SK-N-SH (cell line): ENCODE data around the gene IDI2. TPM values are rescaled to one million over a fixed set of nuclear protein-coding genes. Genes with fewer than 3 reads are reported as not detected.
A peak's percentile ranks its signal among the peaks of the same experiment; 100 is the strongest.

ENCODE experiments used
- CTCF ChIA-PET: fragments of 300-600, 350-600 bp; formaldehyde crosslinking; extraction: SDS; loops from one replicate; lab custom pipeline; 2021; lab: Yijun Ruan, JAX
- POLR2A ChIA-PET: fragments of 350-600 bp; sonication (Branson Sonifier 250); formaldehyde crosslinking; extraction: SDS; loops from one replicate; lab custom pipeline; 2020; ENCODE audit warnings: antibody characterized with exemption, inconsistent platforms; lab: Yijun Ruan, JAX
- DNase-seq: peaks from one replicate; pipeline ENCODE4 v3.0.0; 2012
- H2AFZ ChIP-seq: fragments of 200-600 bp; sonication (generic); 2 replicates; pipeline ENCODE4 v1.8.1; 2016; ENCODE audit warnings: antibody characterized with exemption, mild to moderate bottlenecking, low read depth
- H3F3A ChIP-seq: fragments of 200-600 bp; sonication (generic); replicated peaks from 2 replicates; pipeline ENCODE3; 2016; ENCODE audit warnings: antibody characterized with exemption, mild to moderate bottlenecking; ENCODE audit not compliant: insufficient read depth
- H3K27ac ChIP-seq, 2 experiments: fragments of 200-500 bp in 1 of 2; fragments of 200-600 bp in 1 of 2; sonication (Bioruptor generic) in 1 of 2; sonication (generic), shearing (Covaris generic) in 1 of 2; 2 replicates each; pipeline versions ENCODE4 v1.5.1 to v1.6.1; 2014 to 2016; ENCODE audit warnings: low read depth in 2 of 2, inconsistent platforms in 1 of 2, low read length in 1 of 2, mild to moderate bottlenecking in 1 of 2, mixed read lengths in 1 of 2
- H3K27me3 ChIP-seq: fragments of 200-600 bp; sonication (generic), shearing (Covaris generic); 2 replicates; pipeline ENCODE4 v1.6.1; 2016; ENCODE audit warnings: mixed run types; ENCODE audit not compliant: insufficient read depth
- H3K36me3 ChIP-seq, 2 experiments: fragments of 200-500 bp in 1 of 2; fragments of 200-600 bp in 1 of 2; sonication (Bioruptor generic) in 1 of 2; sonication (generic) in 1 of 2; replicated peaks in 1 of 2; 2 replicates each; pipeline versions ENCODE3 to v1.5.1; 2014 to 2016; ENCODE audit warnings: low read length in 1 of 2, mild to moderate bottlenecking in 1 of 2; ENCODE audit not compliant: insufficient read depth in 2 of 2, control insufficient read depth in 1 of 2
- H3K4me1 ChIP-seq, 2 experiments: fragments of 200-500 bp in 1 of 2; fragments of 200-600 bp in 1 of 2; sonication (Bioruptor generic) in 1 of 2; sonication (generic), shearing (Covaris generic) in 1 of 2; 2 replicates each; pipeline versions ENCODE4 v1.5.1 to v1.6.1; 2014 to 2016; ENCODE audit warnings: low read depth in 1 of 2, low read length in 1 of 2, mixed run types in 1 of 2; ENCODE audit not compliant: insufficient read depth in 2 of 2, control insufficient read depth in 1 of 2
- H3K4me2 ChIP-seq: fragments of 200-600 bp; sonication (generic), shearing (Covaris generic); 2 replicates; pipeline ENCODE4 v1.6.1; 2017; ENCODE audit warnings: mixed run types
- H3K4me3 ChIP-seq, 2 experiments: fragments of 200-500 bp in 1 of 2; fragments of 200-600 bp in 1 of 2; sonication (Bioruptor generic) in 1 of 2; sonication (generic), shearing (Covaris generic) in 1 of 2; 2 replicates each; pipeline versions ENCODE4 v1.5.1 to v1.8.1; 2014 to 2016; ENCODE audit warnings: low read depth in 2 of 2, inconsistent platforms in 1 of 2, low read length in 1 of 2, mild to moderate bottlenecking in 1 of 2, mixed read lengths in 1 of 2, moderate library complexity in 1 of 2
- H3K79me2 ChIP-seq: fragments of 200-600 bp; sonication (generic); 2 replicates; pipeline ENCODE4 v1.8.1; 2017; ENCODE audit warnings: mild to moderate bottlenecking; ENCODE audit not compliant: insufficient read depth
- H3K9ac ChIP-seq: fragments of 200-600 bp; sonication (generic); 2 replicates; pipeline ENCODE4 v1.6.1; 2017; ENCODE audit warnings: mixed run types
- H3K9me2 ChIP-seq: fragments of 200-600 bp; sonication (generic); 2 replicates; pipeline ENCODE4 v1.6.1; 2017; ENCODE audit warnings: mixed run types
- H3K9me3 ChIP-seq: fragments of 200-600 bp; sonication (generic); 2 replicates; pipeline ENCODE4 v1.6.1; 2017; ENCODE audit warnings: mixed run types, mild to moderate bottlenecking, moderate library complexity
- H4K20me1 ChIP-seq: fragments of 200-600 bp; sonication (generic); 2 replicates; pipeline ENCODE4 v1.6.1; 2017; ENCODE audit warnings: mild to moderate bottlenecking, mixed run types; ENCODE audit not compliant: insufficient read depth
- ELF1 ChIP-seq: IDR thresholded peaks from 2 replicates; pipeline ENCODE4 v1.4.0; 2012
- EZH2phosphoT487 ChIP-seq: fragments of 200-600 bp; sonication (generic); IDR thresholded peaks from 2 replicates; pipeline ENCODE4 v1.6.1; 2017; ENCODE audit warnings: low read depth, mixed run types, mild to moderate bottlenecking, antibody characterized with exemption, moderate library complexity, borderline replicate concordance
- FOSL2 ChIP-seq: IDR thresholded peaks from 2 replicates; pipeline ENCODE4 v1.4.0; 2012; ENCODE audit warnings: low read depth, mild to moderate bottlenecking, moderate library complexity, borderline replicate concordance
- FOXM1 ChIP-seq: IDR thresholded peaks from 2 replicates; pipeline ENCODE4 v1.4.0; 2012; ENCODE audit warnings: low read depth, mild to moderate bottlenecking
- MEF2A ChIP-seq: IDR thresholded peaks from 2 replicates; pipeline ENCODE4 v1.4.0; 2012; ENCODE audit warnings: low read depth, borderline replicate concordance
- NFIC ChIP-seq: IDR thresholded peaks from 2 replicates; pipeline ENCODE4 v1.4.0; 2012; ENCODE audit warnings: borderline replicate concordance
- RAD21 ChIP-seq: IDR thresholded peaks from 2 replicates; pipeline ENCODE4 v1.6.1; 2012; ENCODE audit warnings: mild to moderate bottlenecking, low read length
- RCOR1 ChIP-seq: fragments of 150-350 bp; IDR thresholded peaks from 2 replicates; pipeline ENCODE4 v1.6.1; 2017; ENCODE audit warnings: antibody characterized with exemption, low read length
- TAF1 ChIP-seq: IDR thresholded peaks from 2 replicates; pipeline ENCODE4 v1.6.1; 2012; ENCODE audit warnings: low read depth, mild to moderate bottlenecking, low read length, moderate library complexity, borderline replicate concordance
- USF2 ChIP-seq: fragments of 150-350 bp; IDR thresholded peaks from 2 replicates; pipeline ENCODE4 v1.6.1; 2017; ENCODE audit warnings: antibody characterized with exemption, low read length, low read depth, borderline replicate concordance
- WGBS: methylation state at CpG from one replicate; pipeline ENCODE4 v1.1.6; 2017; ENCODE audit warnings: low lambda C conversion rate; 5-methylcytosine and 5-hydroxymethylcytosine counted together
- polyA plus RNA-seq, 3 experiments: library from polyadenylated mRNA; depleted of rRNA; stranded (reverse); fragments of >200 nt; gene quantifications; 2 replicates each; pipeline ENCODE4 v1.2.3, GENCODE V29; 2012
- TF ChIP-seq, protein P1 (sequence below): IDR thresholded peaks from 2 replicates; pipeline ENCODE4 v1.6.1; 2012; ENCODE audit warnings: mild to moderate bottlenecking, low read depth, low read length, moderate library complexity
- TF ChIP-seq, protein P2 (sequence below): IDR thresholded peaks from 2 replicates; pipeline ENCODE4 v1.4.0; 2012; ENCODE audit warnings: low read depth, borderline replicate concordance
- TF ChIP-seq, protein P3 (sequence below): fragments of 200-600 bp; sonication (generic); IDR thresholded peaks from 2 replicates; pipeline ENCODE4 v1.6.1; 2017; ENCODE audit warnings: antibody characterized with exemption, mild to moderate bottlenecking, moderate library complexity

The IDI2 gene
- polyA plus RNA-seq, 1 of the 3 experiments (the other 2 are of a cell fraction), result not detected

- no peak for DNase-seq
- WGBS, result 7% methylated on average over 15 of the region's 26 CpGs
- ChIA-PET POLR2A (no interaction called here), CTCF (interaction anchor here (0.9 to 1.3 kb wide), 3 partner anchors 18 to 646 kb away, joined by 3 to 4 read pairs (median 3); no protein-coding TSS in a partner anchor)
- Histone ChIP-seq H2AFZ (peak overlapping the region; percentile 76; the same call in 1 of the 2 replicates), H3K4me3 (peak overlapping the region; percentile 84 to 96), H3K9me2 (no peaks in the 10 kb centered on the region), H3K4me2 (peak overlapping the region; percentile 89), H3K27me3 (no peaks in the 10 kb centered on the region), H3K9ac (peak overlapping the region; percentile 98), H3K27ac (peak overlapping the region; percentile 92 to 95; a peak in 2 of 4 replicates), H3F3A (peaks cover 7% of the 10 kb centered on the region), H4K20me1 (peaks cover 20% of the 10 kb centered on the region), H3K4me1 (peaks cover 8 to 15% of the 10 kb centered on the region in 2 experiments; a peak in 3 of 4 replicates), H3K9me3 (no peaks in the 10 kb centered on the region), H3K79me2 (peaks cover 98% of the 10 kb centered on the region), H3K36me3 (peaks cover 16 to 23% of the 10 kb centered on the region in 2 experiments)
- no peak for TF ChIP-seq EZH2phosphoT487
- no peak for TF ChIP-seq FOSL2
- no peak for TF ChIP-seq ELF1
- TF ChIP-seq, protein P1, sequence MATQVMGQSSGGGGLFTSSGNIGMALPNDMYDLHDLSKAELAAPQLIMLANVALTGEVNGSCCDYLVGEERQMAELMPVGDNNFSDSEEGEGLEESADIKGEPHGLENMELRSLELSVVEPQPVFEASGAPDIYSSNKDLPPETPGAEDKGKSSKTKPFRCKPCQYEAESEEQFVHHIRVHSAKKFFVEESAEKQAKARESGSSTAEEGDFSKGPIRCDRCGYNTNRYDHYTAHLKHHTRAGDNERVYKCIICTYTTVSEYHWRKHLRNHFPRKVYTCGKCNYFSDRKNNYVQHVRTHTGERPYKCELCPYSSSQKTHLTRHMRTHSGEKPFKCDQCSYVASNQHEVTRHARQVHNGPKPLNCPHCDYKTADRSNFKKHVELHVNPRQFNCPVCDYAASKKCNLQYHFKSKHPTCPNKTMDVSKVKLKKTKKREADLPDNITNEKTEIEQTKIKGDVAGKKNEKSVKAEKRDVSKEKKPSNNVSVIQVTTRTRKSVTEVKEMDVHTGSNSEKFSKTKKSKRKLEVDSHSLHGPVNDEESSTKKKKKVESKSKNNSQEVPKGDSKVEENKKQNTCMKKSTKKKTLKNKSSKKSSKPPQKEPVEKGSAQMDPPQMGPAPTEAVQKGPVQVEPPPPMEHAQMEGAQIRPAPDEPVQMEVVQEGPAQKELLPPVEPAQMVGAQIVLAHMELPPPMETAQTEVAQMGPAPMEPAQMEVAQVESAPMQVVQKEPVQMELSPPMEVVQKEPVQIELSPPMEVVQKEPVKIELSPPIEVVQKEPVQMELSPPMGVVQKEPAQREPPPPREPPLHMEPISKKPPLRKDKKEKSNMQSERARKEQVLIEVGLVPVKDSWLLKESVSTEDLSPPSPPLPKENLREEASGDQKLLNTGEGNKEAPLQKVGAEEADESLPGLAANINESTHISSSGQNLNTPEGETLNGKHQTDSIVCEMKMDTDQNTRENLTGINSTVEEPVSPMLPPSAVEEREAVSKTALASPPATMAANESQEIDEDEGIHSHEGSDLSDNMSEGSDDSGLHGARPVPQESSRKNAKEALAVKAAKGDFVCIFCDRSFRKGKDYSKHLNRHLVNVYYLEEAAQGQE, result no peak
- TF ChIP-seq, protein P2, sequence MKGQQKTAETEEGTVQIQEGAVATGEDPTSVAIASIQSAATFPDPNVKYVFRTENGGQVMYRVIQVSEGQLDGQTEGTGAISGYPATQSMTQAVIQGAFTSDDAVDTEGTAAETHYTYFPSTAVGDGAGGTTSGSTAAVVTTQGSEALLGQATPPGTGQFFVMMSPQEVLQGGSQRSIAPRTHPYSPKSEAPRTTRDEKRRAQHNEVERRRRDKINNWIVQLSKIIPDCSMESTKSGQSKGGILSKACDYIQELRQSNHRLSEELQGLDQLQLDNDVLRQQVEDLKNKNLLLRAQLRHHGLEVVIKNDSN, result no peak
- TF ChIP-seq, protein P3, sequence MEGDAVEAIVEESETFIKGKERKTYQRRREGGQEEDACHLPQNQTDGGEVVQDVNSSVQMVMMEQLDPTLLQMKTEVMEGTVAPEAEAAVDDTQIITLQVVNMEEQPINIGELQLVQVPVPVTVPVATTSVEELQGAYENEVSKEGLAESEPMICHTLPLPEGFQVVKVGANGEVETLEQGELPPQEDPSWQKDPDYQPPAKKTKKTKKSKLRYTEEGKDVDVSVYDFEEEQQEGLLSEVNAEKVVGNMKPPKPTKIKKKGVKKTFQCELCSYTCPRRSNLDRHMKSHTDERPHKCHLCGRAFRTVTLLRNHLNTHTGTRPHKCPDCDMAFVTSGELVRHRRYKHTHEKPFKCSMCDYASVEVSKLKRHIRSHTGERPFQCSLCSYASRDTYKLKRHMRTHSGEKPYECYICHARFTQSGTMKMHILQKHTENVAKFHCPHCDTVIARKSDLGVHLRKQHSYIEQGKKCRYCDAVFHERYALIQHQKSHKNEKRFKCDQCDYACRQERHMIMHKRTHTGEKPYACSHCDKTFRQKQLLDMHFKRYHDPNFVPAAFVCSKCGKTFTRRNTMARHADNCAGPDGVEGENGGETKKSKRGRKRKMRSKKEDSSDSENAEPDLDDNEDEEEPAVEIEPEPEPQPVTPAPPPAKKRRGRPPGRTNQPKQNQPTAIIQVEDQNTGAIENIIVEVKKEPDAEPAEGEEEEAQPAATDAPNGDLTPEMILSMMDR, result no peak
- TF ChIP-seq USF2, result no peak
- no peak for TF ChIP-seq MEF2A
- TF ChIP-seq RCOR1, result no peak
- TF ChIP-seq RAD21, result no peak
- TF ChIP-seq FOXM1, result no peak
- TF ChIP-seq TAF1, result no peak
- no peak for TF ChIP-seq NFIC
Observed at GRCh38 chr10:1057106-1057657, 31.5 kb upstream of the IDI2 start.
